Forelimb muscle (tissue), 1 donor: ENCODE measurements around the gene SNAI3. TPM values are rescaled to one million over a fixed set of nuclear protein-coding genes. Genes with fewer than 3 reads are reported as not detected.
A peak's percentile ranks its signal among the peaks of the same experiment; 100 is the strongest.
"Not testable (repeated sequence)": the region's sequence is repeated elsewhere in the genome, so short reads cannot be mapped to it uniquely, and the experiment has no call there.

Experiments
- DNase-seq: peaks from one replicate; pipeline ENCODE4 v3.0.0-alpha.2; 2013; ENCODE audit warnings: low read depth
- polyA plus RNA-seq: library from polyadenylated mRNA; unstranded; fragments of 120-200 nt; gene quantifications from one replicate; pipeline ENCODE4 v1.2.1, GENCODE V29; 2013; ENCODE audit not compliant: insufficient read length

The SNAI3 gene
- polyA plus RNA-seq, 1 donor, result 7.9 TPM

GRCh38 chr16:88669980-88670379 lies 16.3 kb downstream of the SNAI3 start:
- DNase-seq, result no peak

DNA sequence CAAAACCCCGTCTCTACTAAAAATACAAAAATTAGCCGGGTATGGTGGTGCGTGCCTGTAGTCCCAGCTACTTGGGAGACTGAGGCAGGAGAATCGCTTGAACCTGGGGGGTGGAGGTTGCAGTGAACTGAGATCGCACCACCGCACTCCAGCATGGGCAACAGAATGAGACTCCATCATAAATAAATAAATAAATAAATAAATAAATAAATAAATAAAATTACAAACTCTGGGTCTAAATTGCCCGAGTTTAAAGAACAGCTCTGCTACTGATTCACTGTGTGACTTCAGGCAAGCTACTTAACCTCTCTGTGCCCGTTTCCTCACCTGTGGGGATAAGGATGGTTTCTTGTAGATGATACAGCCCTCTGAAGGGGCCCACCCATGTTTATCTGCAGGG lies 16.8 kb downstream of the SNAI3 start:
- not testable (repeated sequence) for DNase-seq

GRCh38 chr16:88667461-88667860 lies 18.8 kb downstream of the SNAI3 start:
- DNase-seq, result no peak

DNA sequence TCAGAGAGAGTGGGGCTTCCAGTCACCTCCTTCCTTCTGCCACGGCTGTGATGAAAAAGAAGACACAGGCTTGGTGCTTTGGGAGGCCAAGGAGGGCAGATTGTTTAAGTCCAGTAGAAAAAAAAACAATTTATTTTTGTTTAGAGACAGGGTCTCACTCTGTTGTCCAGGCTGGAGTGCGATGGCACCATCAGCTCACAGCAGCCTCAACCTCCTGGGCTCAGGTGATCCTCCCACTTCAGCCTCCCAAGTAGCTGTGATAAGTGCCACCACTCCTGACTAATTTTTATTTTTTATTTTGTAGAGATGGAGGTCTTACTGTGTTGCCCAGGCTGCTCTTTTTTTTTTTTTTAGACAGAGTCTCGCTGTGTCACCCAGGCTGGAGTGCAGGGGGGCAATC lies 20.7 kb downstream of the SNAI3 start:
- no peak for DNase-seq

GRCh38 chr16:88665148-88665547 lies 21.2 kb downstream of the SNAI3 start:
- DNase-seq, result no peak

GRCh38 chr16:88662843-88663606 lies 23.3 kb downstream of the SNAI3 start, which contains the start of gene MVD:
Gene MVD (minus strand): TSS chr16:88663091. CDS start chr16:88663080, 11 bp downstream.
- DNase-seq, result peak; percentile 97

DNA sequence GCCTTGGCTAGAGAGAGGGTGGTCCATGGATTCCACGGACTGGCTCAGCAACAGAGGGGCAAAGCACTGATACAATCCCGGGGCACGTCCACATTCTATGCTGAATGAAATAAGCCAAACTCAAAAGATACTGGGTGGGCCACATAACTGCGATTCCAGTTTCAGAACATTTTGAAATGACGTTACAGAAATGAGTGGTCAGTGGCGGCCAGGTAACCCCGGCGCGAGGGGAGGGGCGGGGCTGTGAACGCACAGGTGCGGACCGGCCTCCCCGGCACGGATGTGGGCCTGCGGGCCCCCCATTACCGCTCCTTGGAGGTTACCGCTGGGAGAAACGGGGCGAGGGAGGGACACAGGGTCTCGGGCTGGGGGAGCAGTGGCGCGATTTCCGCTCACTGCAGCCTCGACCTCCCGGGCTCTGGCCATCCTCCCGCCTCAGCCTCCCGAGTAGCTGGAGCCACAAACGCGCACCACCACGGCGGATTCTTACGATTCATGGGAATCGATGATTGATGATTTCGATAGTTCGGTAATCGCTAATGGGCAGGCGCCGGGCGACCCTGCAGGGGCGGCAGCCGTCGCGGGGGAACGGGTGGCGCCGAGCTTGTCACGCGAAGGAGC lies 24.0 kb downstream of the SNAI3 start:
- DNase-seq, result no peak

DNA sequence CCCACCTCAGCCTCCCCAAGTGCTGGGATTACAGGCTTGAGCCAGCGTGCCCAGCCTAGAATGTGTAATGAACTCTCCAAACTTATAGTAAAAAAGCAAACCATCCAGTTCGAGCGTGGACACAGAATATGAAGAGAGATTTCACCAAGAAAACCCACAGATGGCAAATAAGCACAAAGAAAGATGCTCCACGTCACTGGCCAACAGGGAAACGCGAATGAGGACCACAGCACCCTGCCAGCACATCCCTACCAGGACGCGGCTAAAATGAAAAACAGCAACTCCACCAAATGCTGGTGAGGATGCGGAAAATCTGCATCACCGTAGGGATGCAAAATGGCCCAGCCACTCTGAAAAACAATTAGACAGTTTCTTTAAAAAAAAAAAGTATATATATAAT lies 24.8 kb downstream of the SNAI3 start:
- no peak for DNase-seq

GRCh38 chr16:88659160-88659559 lies 27.1 kb downstream of the SNAI3 start:
- no peak for DNase-seq

GRCh38 chr16:88658714-88659113 lies 27.6 kb downstream of the SNAI3 start:
- no peak for DNase-seq

DNA sequence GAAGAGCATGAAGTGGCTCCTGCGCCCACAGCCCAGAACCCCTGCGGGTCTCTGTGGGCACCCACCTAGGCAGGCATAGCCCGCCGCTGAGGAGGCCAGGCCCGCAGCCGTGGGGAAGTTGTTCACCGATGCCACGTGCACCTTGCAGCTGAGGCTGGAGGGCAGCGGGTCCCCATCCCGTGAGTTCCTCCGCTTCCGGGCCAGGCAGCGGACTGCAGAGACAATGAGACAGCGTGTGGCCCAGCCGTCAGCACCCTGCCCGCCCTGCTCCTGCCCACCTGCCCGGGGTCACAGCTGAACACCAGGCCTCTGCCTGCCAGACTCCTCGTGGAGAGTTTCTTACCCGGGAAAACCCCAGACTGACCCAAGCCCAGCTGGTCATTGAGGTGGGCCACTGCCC lies 28.9 kb downstream of the SNAI3 start:
- no peak for DNase-seq

GRCh38 chr16:88656291-88656980 lies 29.9 kb downstream of the SNAI3 start:
- DNase-seq, result no peak

GRCh38 chr16:88655733-88656281 lies 30.5 kb downstream of the SNAI3 start:
- no peak for DNase-seq

DNA sequence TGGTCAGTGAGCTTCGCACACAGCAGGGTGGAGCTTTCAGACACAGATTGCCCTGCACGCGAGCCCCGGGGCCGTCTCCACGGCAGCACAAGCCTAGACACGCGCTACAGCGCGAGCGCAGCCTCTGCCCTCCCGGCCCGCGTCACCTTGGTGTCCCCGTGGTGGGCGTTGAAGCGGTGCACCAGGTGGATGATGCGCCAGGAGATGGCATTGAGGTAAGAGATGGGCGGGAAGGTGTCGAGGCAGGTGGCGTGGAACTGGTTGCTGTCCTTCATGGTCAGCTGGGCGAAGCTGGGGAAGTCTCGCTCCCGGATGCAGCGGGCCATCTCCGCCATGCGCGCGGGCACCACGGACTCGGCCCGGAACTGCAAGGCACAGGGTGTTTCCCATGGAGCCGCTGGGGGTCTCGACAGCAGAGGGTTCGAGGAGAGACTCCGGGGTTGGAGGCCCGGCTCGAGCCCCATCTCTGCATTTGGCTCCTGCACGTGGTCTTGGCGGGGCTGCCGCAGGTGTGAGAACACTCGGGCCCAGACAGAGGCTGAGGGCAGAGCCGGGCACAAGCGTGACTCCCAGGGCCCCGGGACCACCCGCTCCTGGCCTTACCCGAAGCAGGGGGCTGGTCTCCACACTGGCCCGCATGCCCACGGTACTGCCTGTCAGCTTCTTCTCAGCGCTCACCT lies 31.1 kb downstream of the SNAI3 start:
- no peak for DNase-seq

DNA sequence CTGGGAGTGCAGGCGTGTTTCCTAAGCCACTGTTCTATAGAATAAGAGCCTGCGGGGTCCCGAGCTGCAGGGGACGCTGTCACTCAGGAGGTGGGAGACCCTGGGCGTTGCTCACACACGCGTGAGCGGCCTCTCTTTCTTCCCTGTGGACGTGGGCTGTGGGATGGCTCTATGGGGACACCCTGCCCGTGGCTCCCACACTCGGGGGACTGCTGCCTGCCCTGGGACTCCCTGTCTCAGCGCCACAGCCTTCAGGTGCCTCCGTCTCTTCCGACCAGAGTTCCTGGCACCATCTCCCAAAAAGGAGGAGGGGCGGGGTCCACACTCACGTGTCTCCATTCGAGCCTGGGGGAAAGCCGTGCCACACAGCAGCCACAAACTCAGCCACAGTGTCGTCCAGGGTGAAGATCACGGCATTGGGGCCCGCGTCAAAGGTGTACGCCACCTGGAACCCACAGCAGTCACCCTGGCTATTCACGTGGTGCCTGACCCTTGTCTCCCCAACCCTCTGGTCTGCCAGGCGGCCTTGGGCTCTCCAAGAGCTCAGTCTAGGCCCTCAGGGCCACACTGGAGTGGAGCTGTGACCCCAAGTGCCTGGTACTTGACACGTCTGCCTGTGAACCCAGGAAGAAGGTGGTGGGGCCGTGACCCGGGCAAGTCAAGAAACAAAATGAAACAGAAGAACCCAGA lies 31.8 kb downstream of the SNAI3 start:
- no peak for DNase-seq

GRCh38 chr16:88653596-88654362 lies 32.5 kb downstream of the SNAI3 start:
- DNase-seq, result no peak

GRCh38 chr16:88653101-88653500 lies 33.2 kb downstream of the SNAI3 start:
- no peak for DNase-seq

- DNase-seq, result no peak
Measured at GRCh38 chr16:88652762-88653063, 33.6 kb downstream of the SNAI3 start.

- DNase-seq, result no peak
Measured at GRCh38 chr16:88651989-88652761, 34.1 kb downstream of the SNAI3 start.
